HepG2 (cell line): ENCODE measurements around the gene TMC2. TPM values are rescaled to one million over a fixed set of nuclear protein-coding genes. Genes with fewer than 3 reads are reported as not detected.

Experiments used
- FOXA1 ChIP-seq, 2 experiments: fragments of 450-650 bp in 1 of 2; sonication (generic) in 1 of 2; formaldehyde crosslinking in 1 of 2; IDR thresholded peaks; 2 replicates each; pipeline versions ENCODE4 v1.4.0 to v1.6.1; 2016 to 2020; ENCODE audit warnings: missing genetic modification reagents in 1 of 2
- KIAA2018 ChIP-seq: sonication (generic); formaldehyde crosslinking; IDR thresholded peaks from 2 replicates; pipeline ENCODE4 v1.5.0; 2020; ENCODE audit warnings: mild to moderate bottlenecking, missing genetic modification reagents, borderline replicate concordance
- SP1 ChIP-seq, 2 experiments: fragments of 450-650 bp in 1 of 2; sonication (generic) in 1 of 2; formaldehyde crosslinking in 1 of 2; IDR thresholded peaks; 2 replicates each; pipeline versions ENCODE4 v1.4.0 to v1.6.1; 2016 to 2020; ENCODE audit warnings: missing genetic modification reagents in 1 of 2
- ZNF652 ChIP-seq: IDR thresholded peaks from 2 replicates; pipeline ENCODE4 v1.6.1; 2016; ENCODE audit warnings: low read depth, borderline replicate concordance
- ZNF678 ChIP-seq: sonication (generic); formaldehyde crosslinking; IDR thresholded peaks from 2 replicates; pipeline ENCODE4 v1.4.0; 2020; ENCODE audit warnings: mild to moderate bottlenecking, missing genetic modification reagents
- polyA plus RNA-seq, 8 experiments: library from polyadenylated mRNA; depleted of rRNA in 3 of 8; stranded (reverse) in 7 of 8; unstranded in 1 of 8; fragments of >200 nt; fragmentation: Illumina TruSeq in 4 of 8; extraction: Trizol in 4 of 8; gene quantifications; 2 replicates each; pipeline versions ENCODE4 v1.2.1 to v1.2.3, GENCODE V29; 2011 to 2016; ENCODE audit warnings: low read depth in 4 of 8, missing spikeins in 1 of 8, mixed read lengths in 1 of 8; ENCODE audit not compliant: insufficient read depth in 1 of 8
- total RNA-seq, 5 experiments: library from RNA; depleted of rRNA; stranded (reverse); fragments of >200 nt; fragmentation: Illumina TruSeq; extraction: Trizol; gene quantifications; 2 replicates each; pipeline ENCODE4 v1.2.3, GENCODE V29; 2016; ENCODE audit warnings: low read depth in 1 of 5
- TF ChIP-seq, protein P1 (sequence below), 2 experiments: fragments of 450-650 bp in 1 of 2; sonication (generic) in 1 of 2; formaldehyde crosslinking in 1 of 2; IDR thresholded peaks; 2 replicates each; pipeline versions ENCODE4 v1.6.1 to v1.8.0; 2016 to 2022; ENCODE audit warnings: antibody characterized with exemption in 1 of 2, mild to moderate bottlenecking in 1 of 2, missing genetic modification reagents in 1 of 2

TMC2 gene
- total and polyA plus RNA-seq, 2 of the 13 experiments (the other 11 are each of a cell fraction or from before 2014, with no cell fraction given), result not detected

DNA sequence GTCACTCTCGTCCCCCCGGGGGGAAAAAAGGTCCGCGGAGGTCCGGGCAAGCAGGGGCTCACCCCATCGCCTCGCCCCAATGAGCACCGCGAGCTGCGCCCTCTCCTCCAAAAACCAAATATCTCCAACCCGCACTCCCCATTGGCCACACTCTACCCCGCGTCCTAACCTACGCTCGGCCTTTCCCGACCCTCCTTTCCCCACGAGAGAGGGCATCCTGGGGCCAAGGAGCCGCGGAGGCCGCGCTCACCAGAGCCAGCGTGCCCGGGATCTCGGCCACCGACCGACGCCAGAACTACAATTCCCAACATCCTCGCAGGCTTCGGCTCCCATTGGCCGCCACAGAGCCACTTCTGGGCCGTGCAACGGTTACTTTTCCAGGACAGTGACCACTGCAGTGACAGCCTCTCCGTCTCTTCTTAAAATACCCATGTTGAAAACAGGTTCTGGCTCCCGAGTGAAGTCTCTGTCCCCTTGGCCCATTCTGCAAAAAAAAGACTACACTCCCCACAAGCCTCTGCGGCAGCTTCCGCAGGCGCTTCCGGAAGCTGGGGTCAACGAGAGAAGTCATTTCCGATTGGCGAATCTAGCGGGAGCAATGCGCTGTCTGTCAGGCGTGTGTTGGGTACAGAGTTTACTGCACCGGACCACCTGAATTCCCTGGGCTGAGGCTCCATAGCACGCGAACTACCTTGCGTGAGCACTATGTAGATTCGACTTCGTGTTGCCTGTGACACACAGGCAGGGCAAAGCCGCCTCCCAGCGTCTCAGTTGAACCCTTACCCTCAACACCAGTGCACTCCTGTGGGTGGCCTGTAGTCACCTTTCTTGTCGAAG is 27.5 kb upstream of the TMC2 start, which contains the start of gene ZNF343 (continued):
- TF ChIP-seq, protein P1, sequence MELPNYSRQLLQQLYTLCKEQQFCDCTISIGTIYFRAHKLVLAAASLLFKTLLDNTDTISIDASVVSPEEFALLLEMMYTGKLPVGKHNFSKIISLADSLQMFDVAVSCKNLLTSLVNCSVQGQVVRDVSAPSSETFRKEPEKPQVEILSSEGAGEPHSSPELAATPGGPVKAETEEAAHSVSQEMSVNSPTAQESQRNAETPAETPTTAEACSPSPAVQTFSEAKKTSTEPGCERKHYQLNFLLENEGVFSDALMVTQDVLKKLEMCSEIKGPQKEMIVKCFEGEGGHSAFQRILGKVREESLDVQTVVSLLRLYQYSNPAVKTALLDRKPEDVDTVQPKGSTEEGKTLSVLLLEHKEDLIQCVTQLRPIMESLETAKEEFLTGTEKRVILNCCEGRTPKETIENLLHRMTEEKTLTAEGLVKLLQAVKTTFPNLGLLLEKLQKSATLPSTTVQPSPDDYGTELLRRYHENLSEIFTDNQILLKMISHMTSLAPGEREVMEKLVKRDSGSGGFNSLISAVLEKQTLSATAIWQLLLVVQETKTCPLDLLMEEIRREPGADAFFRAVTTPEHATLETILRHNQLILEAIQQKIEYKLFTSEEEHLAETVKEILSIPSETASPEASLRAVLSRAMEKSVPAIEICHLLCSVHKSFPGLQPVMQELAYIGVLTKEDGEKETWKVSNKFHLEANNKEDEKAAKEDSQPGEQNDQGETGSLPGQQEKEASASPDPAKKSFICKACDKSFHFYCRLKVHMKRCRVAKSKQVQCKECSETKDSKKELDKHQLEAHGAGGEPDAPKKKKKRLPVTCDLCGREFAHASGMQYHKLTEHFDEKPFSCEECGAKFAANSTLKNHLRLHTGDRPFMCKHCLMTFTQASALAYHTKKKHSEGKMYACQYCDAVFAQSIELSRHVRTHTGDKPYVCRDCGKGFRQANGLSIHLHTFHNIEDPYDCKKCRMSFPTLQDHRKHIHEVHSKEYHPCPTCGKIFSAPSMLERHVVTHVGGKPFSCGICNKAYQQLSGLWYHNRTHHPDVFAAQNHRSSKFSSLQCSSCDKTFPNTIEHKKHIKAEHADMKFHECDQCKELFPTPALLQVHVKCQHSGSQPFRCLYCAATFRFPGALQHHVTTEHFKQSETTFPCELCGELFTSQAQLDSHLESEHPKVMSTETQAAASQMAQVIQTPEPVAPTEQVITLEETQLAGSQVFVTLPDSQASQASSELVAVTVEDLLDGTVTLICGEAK (IDR thresholded peaks at IDR 0.05), result peak; percentile 93
- TF ChIP-seq, protein P1 (CRISPR knock-in tag; IDR thresholded peaks at IDR 0.05), result peak; percentile 22; the same call in 1 of the 2 replicates
- no peak for TF ChIP-seq KIAA2018 (CRISPR knock-in tag)
- TF ChIP-seq ZNF652, result no peak
- peak; percentile 80 for TF ChIP-seq ZNF678 (CRISPR knock-in tag)
- TF ChIP-seq FOXA1 (IDR thresholded peaks at IDR 0.05), result no peak
- peak; percentile 62; the same call in 1 of the 2 replicates for TF ChIP-seq FOXA1 (CRISPR knock-in tag; IDR thresholded peaks at IDR 0.05)
- TF ChIP-seq SP1 (IDR thresholded peaks at IDR 0.05), result no peak
- no peak for TF ChIP-seq SP1 (CRISPR knock-in tag; IDR thresholded peaks at IDR 0.05)
